ENCODE data around the gene THRB.

Gene THRB

GRCh38 chr3:24272408-24272807 lies 222.2 kb downstream of the THRB start:
- H3K27me3 ChIP-seq (ENCODE audit: insufficient read depth, low read length, poor library complexity, severe bottlenecking), result no peaks in the 10 kb centered on the region
- no peak for TF ChIP-seq CTCF (conservative IDR thresholded peaks at IDR 0.05; ENCODE audit: low read length)
- TF ChIP-seq EZH2phosphoT487 (IDR thresholded peaks at IDR 0.05; ENCODE audit: borderline replicate concordance), result no peak
- H3K79me2 ChIP-seq (ENCODE audit: insufficient read depth, low read length), result no peaks in the 10 kb centered on the region
- H2AFZ ChIP-seq (ENCODE audit: low read length), result no peak overlapping the region
- H3K4me3 ChIP-seq (ENCODE audit: low read length, poor library complexity, severe bottlenecking), result no peak overlapping the region
- no peaks in the 10 kb centered on the region for H3K36me3 ChIP-seq (ENCODE audit: insufficient read depth, low read length)
- H3K9me3 ChIP-seq (ENCODE audit: insufficient read depth, low read depth, low read length), result no peaks in the 10 kb centered on the region
- no peaks in the 10 kb centered on the region for H3K4me1 ChIP-seq (ENCODE audit: insufficient read depth, low read length, poor library complexity, severe bottlenecking)
- no peaks in the 10 kb centered on the region for H4K20me1 ChIP-seq (ENCODE audit: insufficient read depth, low read length, poor library complexity, severe bottlenecking)
- H3K9me2 ChIP-seq (replicated peaks; ENCODE audit: low read depth, low read length), result no peaks in the 10 kb centered on the region
- H3F3A ChIP-seq (ENCODE audit: low read depth), result no peaks in the 10 kb centered on the region
- no peak overlapping the region for H3K4me2 ChIP-seq (ENCODE audit: low read depth, low read length, poor library complexity, severe bottlenecking)
- H3K9ac ChIP-seq (ENCODE audit: low read depth, low read length, poor library complexity, severe bottlenecking), result no peak overlapping the region

GRCh38 chr3:24271228-24271627 lies 223.4 kb downstream of the THRB start:
- Histone ChIP-seq H3K27me3 (ENCODE audit: insufficient read depth, low read length, poor library complexity, severe bottlenecking) (no peaks in the 10 kb centered on the region), H3K9me3 (ENCODE audit: insufficient read depth, low read depth, low read length) (no peaks in the 10 kb centered on the region), H3K4me3 (ENCODE audit: low read length, poor library complexity, severe bottlenecking) (no peak overlapping the region), H3K36me3 (ENCODE audit: insufficient read depth, low read length) (no peaks in the 10 kb centered on the region), H3K4me2 (ENCODE audit: low read depth, low read length, poor library complexity, severe bottlenecking) (no peak overlapping the region), H3K79me2 (ENCODE audit: insufficient read depth, low read length) (no peaks in the 10 kb centered on the region), H3K4me1 (ENCODE audit: insufficient read depth, low read length, poor library complexity, severe bottlenecking) (no peaks in the 10 kb centered on the region), H4K20me1 (ENCODE audit: insufficient read depth, low read length, poor library complexity, severe bottlenecking) (no peaks in the 10 kb centered on the region), H3K9me2 (replicated peaks; ENCODE audit: low read depth, low read length) (no peaks in the 10 kb centered on the region), H3K9ac (ENCODE audit: low read depth, low read length, poor library complexity, severe bottlenecking) (no peak overlapping the region), H2AFZ (ENCODE audit: low read length) (no peak overlapping the region), H3F3A (ENCODE audit: low read depth) (no peaks in the 10 kb centered on the region)
- no peak for TF ChIP-seq EZH2phosphoT487 (IDR thresholded peaks at IDR 0.05; ENCODE audit: borderline replicate concordance)
- no peak for TF ChIP-seq CTCF (conservative IDR thresholded peaks at IDR 0.05; ENCODE audit: low read length)

GRCh38 chr3:24270744-24271143 lies 223.9 kb downstream of the THRB start:
- H3K79me2 ChIP-seq (ENCODE audit: insufficient read depth, low read length), result no peaks in the 10 kb centered on the region
- no peaks in the 10 kb centered on the region for H3F3A ChIP-seq (ENCODE audit: low read depth)
- H4K20me1 ChIP-seq (ENCODE audit: insufficient read depth, low read length, poor library complexity, severe bottlenecking), result no peaks in the 10 kb centered on the region
- no peaks in the 10 kb centered on the region for H3K9me3 ChIP-seq (ENCODE audit: insufficient read depth, low read depth, low read length)
- no peak overlapping the region for H2AFZ ChIP-seq (ENCODE audit: low read length)
- H3K27me3 ChIP-seq (ENCODE audit: insufficient read depth, low read length, poor library complexity, severe bottlenecking), result no peaks in the 10 kb centered on the region
- H3K4me1 ChIP-seq (ENCODE audit: insufficient read depth, low read length, poor library complexity, severe bottlenecking), result no peaks in the 10 kb centered on the region
- no peaks in the 10 kb centered on the region for H3K9me2 ChIP-seq (replicated peaks; ENCODE audit: low read depth, low read length)
- no peak overlapping the region for H3K4me3 ChIP-seq (ENCODE audit: low read length, poor library complexity, severe bottlenecking)
- TF ChIP-seq CTCF (conservative IDR thresholded peaks at IDR 0.05; ENCODE audit: low read length) (no peak), EZH2phosphoT487 (IDR thresholded peaks at IDR 0.05; ENCODE audit: borderline replicate concordance) (no peak)
- no peak overlapping the region for H3K9ac ChIP-seq (ENCODE audit: low read depth, low read length, poor library complexity, severe bottlenecking)
- no peaks in the 10 kb centered on the region for H3K36me3 ChIP-seq (ENCODE audit: insufficient read depth, low read length)
- no peak overlapping the region for H3K4me2 ChIP-seq (ENCODE audit: low read depth, low read length, poor library complexity, severe bottlenecking)

All from Loucy (cell line).